Measurements from ENCODE around the gene SNX30. TPM values are rescaled to one million over a fixed set of nuclear protein-coding genes. Genes with fewer than 3 reads are reported as not detected.

Gene SNX30
- total RNA-seq, 1 experiment from 2014 or later = 12.7 TPM

DNA sequence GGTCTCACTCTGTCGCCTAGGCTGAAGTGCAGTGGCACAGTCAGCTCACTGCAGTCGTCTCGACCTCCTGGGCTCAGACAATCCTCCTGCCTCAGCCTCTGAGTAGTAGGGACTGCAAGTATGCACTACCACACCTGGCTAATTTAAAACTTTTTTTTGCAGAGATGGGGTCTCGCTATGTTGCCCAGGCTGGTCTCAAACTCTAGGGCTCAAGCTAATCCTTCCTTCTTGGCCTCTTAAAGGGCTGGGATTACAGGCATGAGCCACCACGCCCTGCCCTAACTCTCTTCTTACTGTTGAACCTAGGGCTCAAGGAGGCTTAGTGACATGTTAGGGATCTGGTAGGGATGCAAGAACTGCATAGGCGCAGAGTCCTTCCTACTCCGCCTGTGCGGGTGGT is 65.3 kb downstream of the SNX30 start:
- RAD21 ChIA-PET (ENCODE audit: low non-redundant PET in 1 of 2, low total read pairs in 2 of 2, uncharacterized antibody in 2 of 2, unreplicated experiment in 2 of 2) = no interaction called here
- no peaks in the 10 kb centered on the region for H4K20me1 ChIP-seq (ENCODE audit: insufficient read depth)
- no peak for DNase-seq (ENCODE audit: low read depth, low spot score)
- POLR2A ChIA-PET = no interaction called here
- no TSS peak for BruUV-seq (replicated peaks)
- no peaks in the 10 kb centered on the region for H3K79me2 ChIP-seq (ENCODE audit: insufficient read depth, low read length)
- no peak overlapping the region for H3K4me3 ChIP-seq (replicated peaks in 1 of 2; ENCODE audit: low read depth in 1 of 2, low read length in 2 of 2)
- TF ChIP-seq CEBPB (IDR thresholded peaks at IDR 0.05; ENCODE audit: low read depth) = no peak
- TF ChIP-seq EZH2phosphoT487 (IDR thresholded peaks at IDR 0.05; ENCODE audit: borderline replicate concordance) = no peak
- TF ChIP-seq, protein P1, sequence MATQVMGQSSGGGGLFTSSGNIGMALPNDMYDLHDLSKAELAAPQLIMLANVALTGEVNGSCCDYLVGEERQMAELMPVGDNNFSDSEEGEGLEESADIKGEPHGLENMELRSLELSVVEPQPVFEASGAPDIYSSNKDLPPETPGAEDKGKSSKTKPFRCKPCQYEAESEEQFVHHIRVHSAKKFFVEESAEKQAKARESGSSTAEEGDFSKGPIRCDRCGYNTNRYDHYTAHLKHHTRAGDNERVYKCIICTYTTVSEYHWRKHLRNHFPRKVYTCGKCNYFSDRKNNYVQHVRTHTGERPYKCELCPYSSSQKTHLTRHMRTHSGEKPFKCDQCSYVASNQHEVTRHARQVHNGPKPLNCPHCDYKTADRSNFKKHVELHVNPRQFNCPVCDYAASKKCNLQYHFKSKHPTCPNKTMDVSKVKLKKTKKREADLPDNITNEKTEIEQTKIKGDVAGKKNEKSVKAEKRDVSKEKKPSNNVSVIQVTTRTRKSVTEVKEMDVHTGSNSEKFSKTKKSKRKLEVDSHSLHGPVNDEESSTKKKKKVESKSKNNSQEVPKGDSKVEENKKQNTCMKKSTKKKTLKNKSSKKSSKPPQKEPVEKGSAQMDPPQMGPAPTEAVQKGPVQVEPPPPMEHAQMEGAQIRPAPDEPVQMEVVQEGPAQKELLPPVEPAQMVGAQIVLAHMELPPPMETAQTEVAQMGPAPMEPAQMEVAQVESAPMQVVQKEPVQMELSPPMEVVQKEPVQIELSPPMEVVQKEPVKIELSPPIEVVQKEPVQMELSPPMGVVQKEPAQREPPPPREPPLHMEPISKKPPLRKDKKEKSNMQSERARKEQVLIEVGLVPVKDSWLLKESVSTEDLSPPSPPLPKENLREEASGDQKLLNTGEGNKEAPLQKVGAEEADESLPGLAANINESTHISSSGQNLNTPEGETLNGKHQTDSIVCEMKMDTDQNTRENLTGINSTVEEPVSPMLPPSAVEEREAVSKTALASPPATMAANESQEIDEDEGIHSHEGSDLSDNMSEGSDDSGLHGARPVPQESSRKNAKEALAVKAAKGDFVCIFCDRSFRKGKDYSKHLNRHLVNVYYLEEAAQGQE (IDR thresholded peaks at IDR 0.05; ENCODE audit: low read depth) = no peak
- TF ChIP-seq, protein P2, sequence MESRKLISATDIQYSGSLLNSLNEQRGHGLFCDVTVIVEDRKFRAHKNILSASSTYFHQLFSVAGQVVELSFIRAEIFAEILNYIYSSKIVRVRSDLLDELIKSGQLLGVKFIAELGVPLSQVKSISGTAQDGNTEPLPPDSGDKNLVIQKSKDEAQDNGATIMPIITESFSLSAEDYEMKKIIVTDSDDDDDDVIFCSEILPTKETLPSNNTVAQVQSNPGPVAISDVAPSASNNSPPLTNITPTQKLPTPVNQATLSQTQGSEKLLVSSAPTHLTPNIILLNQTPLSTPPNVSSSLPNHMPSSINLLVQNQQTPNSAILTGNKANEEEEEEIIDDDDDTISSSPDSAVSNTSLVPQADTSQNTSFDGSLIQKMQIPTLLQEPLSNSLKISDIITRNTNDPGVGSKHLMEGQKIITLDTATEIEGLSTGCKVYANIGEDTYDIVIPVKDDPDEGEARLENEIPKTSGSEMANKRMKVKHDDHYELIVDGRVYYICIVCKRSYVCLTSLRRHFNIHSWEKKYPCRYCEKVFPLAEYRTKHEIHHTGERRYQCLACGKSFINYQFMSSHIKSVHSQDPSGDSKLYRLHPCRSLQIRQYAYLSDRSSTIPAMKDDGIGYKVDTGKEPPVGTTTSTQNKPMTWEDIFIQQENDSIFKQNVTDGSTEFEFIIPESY (IDR thresholded peaks at IDR 0.05; ENCODE audit: extremely low read depth, insufficient replicate concordance, low read length) = no peak
- no peak for TF ChIP-seq EGR1 (IDR thresholded peaks at IDR 0.05; ENCODE audit: low read depth)
- no peak for TF ChIP-seq SP1 (IDR thresholded peaks at IDR 0.05; ENCODE audit: low read depth)
- TF ChIP-seq EZH2 (IDR thresholded peaks at IDR 0.05) = no peak
- TF ChIP-seq, protein P3, sequence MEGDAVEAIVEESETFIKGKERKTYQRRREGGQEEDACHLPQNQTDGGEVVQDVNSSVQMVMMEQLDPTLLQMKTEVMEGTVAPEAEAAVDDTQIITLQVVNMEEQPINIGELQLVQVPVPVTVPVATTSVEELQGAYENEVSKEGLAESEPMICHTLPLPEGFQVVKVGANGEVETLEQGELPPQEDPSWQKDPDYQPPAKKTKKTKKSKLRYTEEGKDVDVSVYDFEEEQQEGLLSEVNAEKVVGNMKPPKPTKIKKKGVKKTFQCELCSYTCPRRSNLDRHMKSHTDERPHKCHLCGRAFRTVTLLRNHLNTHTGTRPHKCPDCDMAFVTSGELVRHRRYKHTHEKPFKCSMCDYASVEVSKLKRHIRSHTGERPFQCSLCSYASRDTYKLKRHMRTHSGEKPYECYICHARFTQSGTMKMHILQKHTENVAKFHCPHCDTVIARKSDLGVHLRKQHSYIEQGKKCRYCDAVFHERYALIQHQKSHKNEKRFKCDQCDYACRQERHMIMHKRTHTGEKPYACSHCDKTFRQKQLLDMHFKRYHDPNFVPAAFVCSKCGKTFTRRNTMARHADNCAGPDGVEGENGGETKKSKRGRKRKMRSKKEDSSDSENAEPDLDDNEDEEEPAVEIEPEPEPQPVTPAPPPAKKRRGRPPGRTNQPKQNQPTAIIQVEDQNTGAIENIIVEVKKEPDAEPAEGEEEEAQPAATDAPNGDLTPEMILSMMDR (IDR thresholded peaks at IDR 0.05 in 2 of 3, conservative IDR thresholded peaks at IDR 0.05 in 1 of 3; ENCODE audit: borderline replicate concordance in 1 of 3, insufficient read depth in 1 of 3, low read depth in 2 of 3, low read length in 2 of 3) = no peak
- TF ChIP-seq SIN3A (IDR thresholded peaks at IDR 0.05; ENCODE audit: low read depth) = no peak
- no peak for TF ChIP-seq SRF (IDR thresholded peaks at IDR 0.05; ENCODE audit: low read depth)
- TF ChIP-seq YY1 (IDR thresholded peaks at IDR 0.05; ENCODE audit: extremely low read depth, insufficient replicate concordance, low read depth, low read length) = no peak
- no peak for TF ChIP-seq FOSL1 (IDR thresholded peaks at IDR 0.05; ENCODE audit: low read depth)
- no peaks in the 10 kb centered on the region for H3K4me1 ChIP-seq (ENCODE audit: control insufficient read depth in 1 of 2, insufficient read depth in 2 of 2, low read length in 2 of 2)
- no peak overlapping the region for H3K9ac ChIP-seq (ENCODE audit: low read length)
- H3K27ac ChIP-seq (ENCODE audit: low read depth, low read length) = no peak overlapping the region
- H3K27me3 ChIP-seq (ENCODE audit: insufficient read depth, low read length) = no peaks in the 10 kb centered on the region
- no peak overlapping the region for H3K4me2 ChIP-seq (ENCODE audit: low read length)
- no peaks in the 10 kb centered on the region for H3K9me3 ChIP-seq (ENCODE audit: control insufficient read depth in 1 of 2, insufficient read depth in 1 of 2, low read depth in 1 of 2, low read length in 2 of 2)
- no peaks in the 10 kb centered on the region for H3K9me2 ChIP-seq (ENCODE audit: insufficient read depth)
- no peak for ATAC-seq
- intact Hi-C loops (cut with micrococcal nuclease) = no loop called here
- H3K36me3 ChIP-seq (ENCODE audit: control insufficient read depth in 1 of 2, insufficient read depth in 2 of 2, low read length in 2 of 2) = no peaks in the 10 kb centered on the region
- CTCF ChIA-PET = no interaction called here
- no peak overlapping the region for H2AFZ ChIP-seq (ENCODE audit: low read depth, low read length, poor library complexity, severe bottlenecking)
